Adrenal gland (tissue), 5 donors: ENCODE measurements around the gene PCDHB10.
A peak's percentile ranks its signal among the peaks of the same experiment; 100 is the strongest.

Experiments used
- POLR2A ChIP-seq, 2 donors: fragments of 450-650 bp; IDR thresholded peaks; one replicate each; pipeline ENCODE4 v1.6.1; 2017; ENCODE audit warnings: antibody characterized with exemption in 2 of 2, mild to moderate bottlenecking in 2 of 2, moderate library complexity in 1 of 2
- TF ChIP-seq, protein P1 (sequence below), 6 experiments: fragments of 450-650 bp in 4 of 6; fragments of 200-600 bp in 2 of 6; sonication (generic) in 1 of 6; IDR thresholded peaks; 1 replicate in 5 of 6; 2 replicates in 1 of 6; pipeline versions ENCODE4 v1.5.1 to v1.8.0; 2016 to 2021; ENCODE audit warnings: antibody characterized with exemption in 6 of 6, mild to moderate bottlenecking in 2 of 6, moderate library complexity in 1 of 6
- donor health status: DM: no; HTN: no; CAD: no.

GRCh38 chr5:141186897-141187512 is 5.1 kb upstream of the PCDHB10 start, which contains the start of gene PCDHB9:
- TF ChIP-seq, protein P1, sequence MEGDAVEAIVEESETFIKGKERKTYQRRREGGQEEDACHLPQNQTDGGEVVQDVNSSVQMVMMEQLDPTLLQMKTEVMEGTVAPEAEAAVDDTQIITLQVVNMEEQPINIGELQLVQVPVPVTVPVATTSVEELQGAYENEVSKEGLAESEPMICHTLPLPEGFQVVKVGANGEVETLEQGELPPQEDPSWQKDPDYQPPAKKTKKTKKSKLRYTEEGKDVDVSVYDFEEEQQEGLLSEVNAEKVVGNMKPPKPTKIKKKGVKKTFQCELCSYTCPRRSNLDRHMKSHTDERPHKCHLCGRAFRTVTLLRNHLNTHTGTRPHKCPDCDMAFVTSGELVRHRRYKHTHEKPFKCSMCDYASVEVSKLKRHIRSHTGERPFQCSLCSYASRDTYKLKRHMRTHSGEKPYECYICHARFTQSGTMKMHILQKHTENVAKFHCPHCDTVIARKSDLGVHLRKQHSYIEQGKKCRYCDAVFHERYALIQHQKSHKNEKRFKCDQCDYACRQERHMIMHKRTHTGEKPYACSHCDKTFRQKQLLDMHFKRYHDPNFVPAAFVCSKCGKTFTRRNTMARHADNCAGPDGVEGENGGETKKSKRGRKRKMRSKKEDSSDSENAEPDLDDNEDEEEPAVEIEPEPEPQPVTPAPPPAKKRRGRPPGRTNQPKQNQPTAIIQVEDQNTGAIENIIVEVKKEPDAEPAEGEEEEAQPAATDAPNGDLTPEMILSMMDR (IDR thresholded peaks at IDR 0.05): peak in 2 of 6 experiments; percentile 25 to 37
- TF ChIP-seq POLR2A (IDR thresholded peaks at IDR 0.05): no peak
